ENCODE measurements around the gene DLX1. TPM values are rescaled to one million over a fixed set of nuclear protein-coding genes. Genes with fewer than 3 reads are reported as not detected.
A peak's percentile ranks its signal among the peaks of the same experiment; 100 is the strongest.

Gene DLX1
- total and polyA plus RNA-seq, 12 donors = 0.11 to 1.4 (median 0.53) TPM; not detected in 5

DNA sequence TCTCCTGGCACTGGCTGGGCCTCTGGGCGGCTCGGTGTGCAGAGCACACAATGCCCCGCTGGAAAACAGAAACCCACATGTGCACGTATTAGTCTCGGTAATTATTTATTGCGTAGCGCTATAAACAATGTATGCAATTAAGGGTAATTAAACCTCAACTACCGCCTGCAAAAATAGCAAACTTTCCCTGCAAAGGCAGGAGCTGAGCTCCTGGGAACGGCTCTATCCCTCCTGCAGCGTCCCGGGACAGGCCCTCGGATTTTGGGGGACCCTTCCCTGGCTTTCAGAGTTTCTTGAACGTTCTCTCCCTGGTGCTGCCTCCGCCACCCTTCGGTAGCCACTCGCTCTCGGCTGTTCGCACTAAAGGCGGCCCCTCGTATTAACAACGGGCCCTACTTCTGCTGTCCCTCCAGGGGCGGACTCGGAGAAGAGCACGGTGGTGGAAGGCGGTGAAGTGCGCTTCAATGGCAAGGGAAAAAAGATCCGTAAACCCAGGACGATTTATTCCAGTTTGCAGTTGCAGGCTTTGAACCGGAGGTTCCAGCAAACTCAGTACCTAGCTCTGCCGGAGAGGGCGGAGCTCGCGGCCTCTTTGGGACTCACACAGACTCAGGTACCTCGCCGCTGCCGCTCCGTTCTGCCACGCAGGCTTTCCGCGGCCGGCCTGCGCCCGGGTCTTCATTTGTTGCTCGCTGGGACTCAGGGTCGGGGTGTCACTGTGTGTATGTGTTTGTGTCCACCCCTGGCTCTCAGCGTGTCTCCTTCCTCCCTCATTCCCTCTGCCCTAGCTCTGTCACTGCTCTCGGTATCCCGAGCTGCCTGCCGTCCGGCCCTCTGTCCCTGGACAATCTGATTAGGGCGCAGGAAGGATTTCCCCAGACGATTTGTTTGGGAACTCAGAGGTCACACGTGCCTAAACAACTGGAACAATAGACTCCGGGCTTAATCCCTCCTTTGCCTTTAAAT lies 1.2 kb downstream of the DLX1 start:
- intact Hi-C loops (cut with DNase I) = no loop called here
- Histone ChIP-seq H3K36me3 (replicated peaks in 1 of 2) (no peaks in the 10 kb centered on the region), H3K27ac (peak overlapping the region in 1 of 5 donors; percentile 43), H3K4me3 (peak overlapping the region in 1 of 4 donors; percentile 43), H3K27me3 (peaks cover 97% of the 10 kb centered on the region), H3K9me3 (replicated peaks in 1 of 3) (no peaks in the 10 kb centered on the region), H3K4me1 (replicated peaks in 1 of 2) (peaks cover 16 to 33% of the 10 kb centered on the region in 2 donors)
- TF ChIP-seq, protein P1, sequence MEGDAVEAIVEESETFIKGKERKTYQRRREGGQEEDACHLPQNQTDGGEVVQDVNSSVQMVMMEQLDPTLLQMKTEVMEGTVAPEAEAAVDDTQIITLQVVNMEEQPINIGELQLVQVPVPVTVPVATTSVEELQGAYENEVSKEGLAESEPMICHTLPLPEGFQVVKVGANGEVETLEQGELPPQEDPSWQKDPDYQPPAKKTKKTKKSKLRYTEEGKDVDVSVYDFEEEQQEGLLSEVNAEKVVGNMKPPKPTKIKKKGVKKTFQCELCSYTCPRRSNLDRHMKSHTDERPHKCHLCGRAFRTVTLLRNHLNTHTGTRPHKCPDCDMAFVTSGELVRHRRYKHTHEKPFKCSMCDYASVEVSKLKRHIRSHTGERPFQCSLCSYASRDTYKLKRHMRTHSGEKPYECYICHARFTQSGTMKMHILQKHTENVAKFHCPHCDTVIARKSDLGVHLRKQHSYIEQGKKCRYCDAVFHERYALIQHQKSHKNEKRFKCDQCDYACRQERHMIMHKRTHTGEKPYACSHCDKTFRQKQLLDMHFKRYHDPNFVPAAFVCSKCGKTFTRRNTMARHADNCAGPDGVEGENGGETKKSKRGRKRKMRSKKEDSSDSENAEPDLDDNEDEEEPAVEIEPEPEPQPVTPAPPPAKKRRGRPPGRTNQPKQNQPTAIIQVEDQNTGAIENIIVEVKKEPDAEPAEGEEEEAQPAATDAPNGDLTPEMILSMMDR (IDR thresholded peaks at IDR 0.05) = no peak
- no peak for TF ChIP-seq POLR2A (IDR thresholded peaks at IDR 0.05)
- 9 to 13% (median 11%) methylated on average over 25 to 54 of the region's 54 CpGs for WGBS, 4 donors
- DNase-seq = no peak

DNA sequence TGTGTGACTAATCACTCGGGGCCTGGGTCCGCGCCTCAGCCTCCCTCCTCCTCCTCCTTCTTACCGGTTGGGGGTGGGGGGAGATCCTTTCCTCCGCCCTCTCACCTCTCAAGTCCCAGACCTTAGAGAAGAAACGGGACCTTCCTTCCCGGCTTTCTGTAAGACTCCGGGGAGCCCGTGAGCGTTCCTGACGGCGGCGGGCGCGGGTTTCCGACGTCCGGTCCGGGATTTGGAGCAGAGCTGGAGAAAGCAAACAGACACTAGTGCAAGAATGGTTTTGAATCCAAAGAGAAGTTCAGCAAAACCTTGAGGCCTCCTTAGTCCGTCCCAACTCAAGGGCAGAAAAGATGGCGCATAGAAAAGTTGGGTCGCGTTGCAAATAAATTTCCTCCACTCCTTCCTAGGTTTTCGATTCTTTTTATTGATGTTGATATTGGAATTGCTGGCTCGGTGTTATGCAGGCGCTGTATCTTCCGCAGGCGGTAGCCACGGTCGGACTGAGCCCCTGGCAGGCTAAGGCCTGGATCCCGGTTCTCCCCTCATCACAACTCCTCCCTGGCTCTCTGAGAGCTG lies 2.0 kb downstream of the DLX1 start:
- H3K27ac ChIP-seq = peak overlapping the region in 1 of 5 donors; percentile 43
- DNase-seq = no peak
- H3K36me3 ChIP-seq (replicated peaks in 1 of 2) = no peaks in the 10 kb centered on the region
- no peaks in the 10 kb centered on the region for H3K9me3 ChIP-seq (replicated peaks in 1 of 3)
- intact Hi-C loops (cut with DNase I) = no loop called here
- no peak overlapping the region for H3K4me3 ChIP-seq
- WGBS, 4 donors = 10 to 16% (median 14%) methylated on average over 30 to 31 of the region's 31 CpGs
- peaks cover 99% of the 10 kb centered on the region for H3K27me3 ChIP-seq
- H3K4me1 ChIP-seq (replicated peaks in 1 of 2) = peaks cover 16 to 33% of the 10 kb centered on the region in 2 donors
- TF ChIP-seq, protein P1 (IDR thresholded peaks at IDR 0.05) = no peak
- no peak for TF ChIP-seq POLR2A (IDR thresholded peaks at IDR 0.05)

DNA sequence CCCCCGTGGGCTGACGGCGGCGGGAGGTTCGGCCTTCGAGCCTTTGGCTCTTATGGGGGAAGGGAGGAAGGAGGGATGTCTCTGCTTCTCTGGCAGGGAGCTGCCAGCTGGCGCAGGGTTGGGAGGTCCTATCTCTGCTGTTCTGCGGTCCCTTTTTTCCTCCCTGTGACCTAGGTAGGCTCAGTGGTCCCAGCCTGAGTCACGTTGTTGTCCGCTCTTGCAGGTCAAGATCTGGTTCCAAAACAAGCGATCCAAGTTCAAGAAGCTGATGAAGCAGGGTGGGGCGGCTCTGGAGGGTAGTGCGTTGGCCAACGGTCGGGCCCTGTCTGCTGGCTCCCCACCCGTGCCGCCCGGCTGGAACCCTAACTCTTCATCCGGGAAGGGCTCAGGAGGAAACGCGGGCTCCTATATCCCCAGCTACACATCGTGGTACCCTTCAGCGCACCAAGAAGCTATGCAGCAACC lies 2.5 kb downstream of the DLX1 start:
- TF ChIP-seq, protein P1 (IDR thresholded peaks at IDR 0.05) = no peak
- no peak for TF ChIP-seq POLR2A (IDR thresholded peaks at IDR 0.05)
- intact Hi-C loops (cut with DNase I) = no loop called here

More for the DNA sequence above, 2.5 kb downstream of the DLX1 start:
- Histone ChIP-seq H3K27ac (peak overlapping the region in 1 of 5 donors; percentile 43), H3K36me3 (replicated peaks in 1 of 2) (no peaks in the 10 kb centered on the region), H3K4me3 (no peak overlapping the region), H3K9me3 (replicated peaks in 1 of 3) (no peaks in the 10 kb centered on the region), H3K4me1 (replicated peaks in 1 of 2) (peaks cover 16 to 33% of the 10 kb centered on the region in 2 donors), H3K27me3 (peaks cover 99% of the 10 kb centered on the region)
- 5 to 11% (median 9%) methylated on average over 6 to 23 of the region's 23 CpGs for WGBS, 4 donors
- DNase-seq = no peak
